ENCODE measurements around the gene TRIM62.

- no peak for TF ChIP-seq POLR2AphosphoS5 (IDR thresholded peaks at IDR 0.05)
- TF ChIP-seq CTCF (IDR thresholded peaks at IDR 0.05) = no peak
- TF ChIP-seq POLR2A (IDR thresholded peaks at IDR 0.05) = no peak
Observed at GRCh38 chr1:33176887-33177286, 5.0 kb downstream of the TRIM62 start.
